Posterior cingulate gyrus (tissue), 11 donors: ENCODE measurements around the gene TRPM8.
"Not testable (repeated sequence)": the region's sequence is repeated elsewhere in the genome, so short reads cannot be mapped to it uniquely, and the experiment has no call there.

Experiments
- DNase-seq, 10 donors: peaks; one replicate each; pipeline versions ENCODE4 v3.0.0 to v3.0.0-alpha.2; 2020 to 2021; ENCODE audit warnings: mixed read lengths in 3 of 10
- intact Hi-C: fragments of 100-400 bp; cut with DNase I; formaldehyde crosslinking; loops from one replicate; pipeline ENCODE4 v1.15.1; 2023

Gene TRPM8

DNA sequence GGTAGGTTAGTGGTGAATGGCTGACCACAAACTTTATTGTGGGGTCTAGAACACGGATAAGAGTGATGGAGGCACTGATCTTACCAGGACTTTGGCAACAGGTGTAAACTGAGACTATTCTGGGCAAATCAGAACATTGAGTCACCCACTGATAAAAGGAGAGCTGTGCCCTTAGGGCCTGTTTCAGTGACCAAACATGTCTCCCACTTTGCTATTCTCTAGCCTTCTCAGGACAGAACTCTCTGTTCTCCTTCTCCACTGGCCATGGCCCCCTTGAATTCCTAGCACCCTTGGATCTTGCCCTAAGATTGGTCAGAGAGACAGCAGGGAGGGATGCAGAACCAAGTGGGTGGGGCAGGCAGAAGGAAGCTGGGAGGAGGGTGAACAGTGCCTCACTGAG is 18.3 kb downstream of the TRPM8 start:
- intact Hi-C loops = no loop called here
- no peak for DNase-seq

DNA sequence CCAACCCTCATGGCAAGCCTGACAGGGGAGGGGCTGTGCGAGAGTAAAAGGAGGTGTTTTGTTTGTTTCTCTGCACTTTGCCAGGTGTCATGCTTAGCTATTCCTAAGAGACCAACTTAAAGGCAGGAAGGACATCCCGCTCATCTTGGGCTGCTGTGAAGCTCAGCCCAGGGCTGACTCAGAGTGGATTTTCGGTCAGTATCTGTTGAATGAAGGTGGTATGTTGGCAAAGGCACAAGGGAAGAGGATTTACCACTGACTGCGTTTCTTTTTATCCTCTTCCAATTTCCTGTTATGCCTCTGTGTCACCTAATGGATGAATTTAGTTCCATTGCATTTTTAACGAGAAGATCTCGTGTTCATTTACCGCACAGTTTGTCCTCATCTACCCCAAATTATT is 18.9 kb downstream of the TRPM8 start:
- intact Hi-C loops = no loop called here
- DNase-seq = no peak

DNA sequence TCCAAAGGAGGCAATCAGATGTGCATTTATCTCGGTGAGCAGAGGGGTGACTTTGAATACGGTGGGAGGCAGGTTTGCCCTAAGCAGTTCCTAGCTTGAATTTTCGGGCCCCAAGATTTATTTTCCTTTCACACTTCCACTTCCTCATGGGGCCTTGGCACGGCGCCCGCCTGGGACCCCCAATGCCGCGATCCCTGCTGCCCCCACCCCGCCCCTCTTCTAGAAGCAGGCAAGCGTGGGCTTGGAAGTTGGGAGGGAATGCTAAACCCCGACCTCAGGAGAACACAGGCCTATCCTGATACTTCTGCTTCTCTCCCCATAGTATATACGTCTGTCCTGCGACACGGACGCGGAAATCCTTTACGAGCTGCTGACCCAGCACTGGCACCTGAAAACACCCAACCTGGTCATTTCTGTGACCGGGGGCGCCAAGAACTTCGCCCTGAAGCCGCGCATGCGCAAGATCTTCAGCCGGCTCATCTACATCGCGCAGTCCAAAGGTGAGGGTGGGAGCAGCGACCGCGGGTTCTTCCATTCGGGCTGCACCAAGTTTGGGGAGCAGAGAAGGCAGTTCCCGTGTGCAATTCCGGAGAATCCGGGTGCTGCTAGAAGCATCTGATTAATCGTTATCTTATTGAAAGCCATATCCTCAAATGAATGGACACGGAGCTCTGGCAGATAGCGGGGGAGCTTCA is 21.6 kb downstream of the TRPM8 start:
- intact Hi-C loops = no loop called here
- peak in 2 of 10 donors; percentile 6 to 83 for DNase-seq

DNA sequence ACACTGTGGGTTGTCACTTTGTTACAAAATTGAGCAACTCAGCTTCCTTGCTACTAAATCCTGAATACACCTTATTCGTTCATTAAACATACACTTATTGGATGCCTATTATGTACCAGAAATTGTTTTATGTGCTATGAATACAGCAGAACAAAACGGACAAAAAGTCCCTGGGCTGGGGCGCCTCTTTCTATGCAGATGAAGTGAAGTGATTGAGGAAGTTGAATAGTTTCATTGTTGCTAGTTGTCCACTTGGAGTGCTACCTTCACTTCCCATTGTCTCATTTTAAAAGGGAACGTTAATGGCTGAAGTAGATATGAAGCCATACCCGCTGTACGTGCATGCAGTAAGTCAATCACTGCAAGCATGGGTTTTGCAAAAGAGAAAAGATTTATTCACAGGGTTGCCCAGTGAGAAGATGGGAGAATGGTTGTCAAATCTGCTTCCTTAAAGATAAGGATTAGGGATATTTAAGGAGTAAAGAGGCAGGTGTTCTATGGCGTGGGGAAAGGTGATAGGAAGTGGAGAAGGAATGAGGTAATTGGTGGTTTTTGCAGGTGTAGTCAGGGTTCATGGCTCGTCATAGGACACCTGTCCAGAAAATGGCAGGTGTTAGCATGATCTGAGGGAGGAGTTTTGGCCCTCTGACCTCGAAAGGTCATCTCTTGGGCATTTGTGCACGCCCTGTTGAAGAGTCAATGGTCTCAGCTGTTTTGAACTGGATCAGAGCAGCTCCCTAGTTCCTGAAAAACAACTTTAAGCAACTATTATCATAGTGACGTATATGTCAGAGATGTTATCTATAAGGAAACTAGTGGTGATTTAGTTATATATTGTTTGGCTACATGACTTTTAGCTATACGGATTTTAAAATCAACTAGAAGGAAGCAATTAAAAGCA is 23.5 kb downstream of the TRPM8 start:
- DNase-seq = no peak
- intact Hi-C loops = no loop called here

DNA sequence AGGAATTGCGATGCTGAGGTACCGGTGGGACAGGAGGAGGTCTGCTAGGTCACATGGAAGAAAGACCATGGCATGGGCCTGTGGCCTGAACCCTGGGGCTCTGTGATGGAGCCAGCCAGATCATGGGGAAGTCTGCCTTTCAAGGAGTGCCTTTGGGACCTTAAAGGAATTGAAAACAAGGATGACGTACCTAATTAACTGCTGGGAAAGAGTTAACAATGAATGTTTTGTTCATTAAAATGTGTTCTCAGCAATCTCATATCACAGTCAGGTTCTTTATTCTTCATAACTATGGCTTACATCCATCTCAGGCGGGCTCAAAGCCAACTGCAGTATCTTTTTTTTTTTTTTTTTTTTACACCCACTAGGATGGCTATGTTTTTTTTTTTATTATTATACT is 25.6 kb downstream of the TRPM8 start:
- DNase-seq = no peak
- intact Hi-C loops = no loop called here

DNA sequence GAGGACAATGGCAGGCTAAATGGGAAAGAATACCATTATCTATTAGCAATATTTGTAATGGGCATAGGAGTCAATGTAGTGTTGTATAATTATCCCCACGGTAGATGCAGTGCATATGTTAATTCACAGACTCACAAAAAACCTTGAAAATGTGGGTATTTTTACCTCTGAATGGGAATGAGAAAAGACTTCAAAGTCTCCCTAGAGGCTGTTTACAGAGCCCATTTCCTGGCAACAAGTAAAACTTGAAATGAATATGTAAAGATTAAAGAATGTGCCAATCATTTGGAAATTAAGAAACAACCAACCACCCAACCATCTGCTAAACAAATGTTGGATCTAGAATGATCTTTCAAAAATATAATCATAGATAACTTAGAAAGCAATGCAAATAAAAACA is 27.1 kb downstream of the TRPM8 start:
- intact Hi-C loops = no loop called here

DNA sequence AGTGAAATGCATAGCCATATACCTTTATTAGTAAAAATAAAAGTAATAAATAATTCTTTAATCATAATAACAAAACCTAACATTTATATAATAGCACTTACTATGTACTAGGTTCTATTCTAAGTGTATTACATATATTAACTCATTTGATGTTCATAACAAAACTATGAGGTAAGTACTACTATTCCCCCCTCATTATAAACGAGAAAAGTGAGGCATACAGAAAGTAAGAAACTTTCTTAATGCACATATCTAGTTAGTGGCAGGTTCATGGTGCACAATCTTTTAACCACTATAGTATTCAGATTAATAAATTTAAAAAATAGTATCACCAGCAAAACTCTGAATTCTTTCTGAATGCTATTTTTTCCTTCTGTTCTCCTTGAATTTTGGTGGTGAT is 27.5 kb downstream of the TRPM8 start:
- intact Hi-C loops = no loop called here
- no peak for DNase-seq

More for the DNA sequence above, 27.1 kb downstream of the TRPM8 start:
- no peak for DNase-seq

DNA sequence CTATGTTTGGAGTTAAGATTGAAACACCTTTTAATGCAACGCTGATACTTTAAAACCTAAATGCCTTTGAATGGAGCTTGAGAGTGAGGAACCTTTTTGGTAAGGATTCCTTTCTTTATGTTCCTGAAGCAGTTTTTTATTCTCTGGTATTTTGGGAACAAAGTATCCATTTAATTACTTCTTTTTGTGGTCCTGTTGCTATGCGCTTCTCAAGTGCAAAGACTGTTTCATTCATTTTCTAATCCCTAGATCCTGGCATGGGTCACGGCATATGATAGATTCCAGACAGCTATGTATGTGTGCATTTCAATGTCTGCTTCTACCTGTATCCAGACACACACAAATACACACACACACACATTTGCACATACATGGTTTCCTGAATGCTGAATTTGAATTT is 28.0 kb downstream of the TRPM8 start:
- DNase-seq = no peak
- intact Hi-C loops = no loop called here

DNA sequence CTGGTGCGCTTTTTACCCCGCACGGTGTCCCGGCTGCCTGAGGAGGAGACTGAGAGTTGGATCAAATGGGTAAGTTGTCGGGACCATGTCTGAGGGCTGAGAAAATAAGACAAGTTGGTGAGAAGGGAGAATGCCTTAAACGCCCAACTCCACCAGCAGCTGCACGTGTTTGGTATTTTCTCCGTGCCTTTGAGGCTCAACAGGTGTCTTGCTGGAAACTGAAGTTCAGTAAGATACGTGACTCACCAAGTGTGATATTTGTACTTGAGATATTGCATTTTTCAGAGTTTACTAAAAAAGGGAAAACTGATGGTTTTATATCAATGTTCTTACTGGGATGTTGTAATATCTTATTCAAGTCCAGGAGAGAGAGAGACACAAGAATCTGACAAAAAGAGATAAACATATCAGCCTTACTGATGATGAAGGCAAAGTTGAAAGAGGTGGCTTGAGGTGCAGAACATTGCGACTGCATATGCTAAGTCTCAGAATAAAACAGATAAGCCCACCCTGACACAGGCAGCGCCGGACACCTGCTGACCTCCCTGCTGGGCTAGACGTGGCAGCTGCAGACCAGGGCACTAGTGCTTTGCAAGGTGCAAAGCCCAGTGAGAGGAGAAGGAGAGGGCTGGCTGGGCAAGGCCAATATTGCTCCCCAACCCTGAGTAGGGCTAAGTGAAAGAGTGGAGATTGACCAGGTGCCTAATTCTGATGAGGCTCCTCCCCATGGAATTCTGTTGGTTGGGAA is 33.1 kb downstream of the TRPM8 start:
- intact Hi-C loops = no loop called here
- no peak for DNase-seq

DNA sequence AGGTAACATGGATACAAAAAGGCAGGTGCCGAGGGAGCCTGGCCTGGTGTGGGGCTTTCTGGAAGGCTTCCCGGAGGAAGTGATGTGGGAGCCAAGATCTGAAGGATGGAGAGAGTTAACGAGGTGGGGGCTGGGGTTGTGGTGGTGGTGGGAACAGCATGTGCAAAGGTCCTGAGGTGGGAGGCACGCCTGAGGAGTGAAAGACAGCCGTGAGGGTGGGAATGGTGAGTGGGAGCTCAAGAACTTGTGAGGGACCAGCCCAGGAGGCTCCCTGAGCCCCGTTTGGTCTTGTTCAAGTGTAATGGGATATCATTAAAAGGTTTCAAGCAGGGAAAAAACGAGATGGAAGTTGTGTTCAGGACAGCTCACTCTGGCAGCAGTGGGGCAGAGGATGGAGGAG is 35.2 kb downstream of the TRPM8 start:
- DNase-seq = no peak
- intact Hi-C loops = no loop called here

DNA sequence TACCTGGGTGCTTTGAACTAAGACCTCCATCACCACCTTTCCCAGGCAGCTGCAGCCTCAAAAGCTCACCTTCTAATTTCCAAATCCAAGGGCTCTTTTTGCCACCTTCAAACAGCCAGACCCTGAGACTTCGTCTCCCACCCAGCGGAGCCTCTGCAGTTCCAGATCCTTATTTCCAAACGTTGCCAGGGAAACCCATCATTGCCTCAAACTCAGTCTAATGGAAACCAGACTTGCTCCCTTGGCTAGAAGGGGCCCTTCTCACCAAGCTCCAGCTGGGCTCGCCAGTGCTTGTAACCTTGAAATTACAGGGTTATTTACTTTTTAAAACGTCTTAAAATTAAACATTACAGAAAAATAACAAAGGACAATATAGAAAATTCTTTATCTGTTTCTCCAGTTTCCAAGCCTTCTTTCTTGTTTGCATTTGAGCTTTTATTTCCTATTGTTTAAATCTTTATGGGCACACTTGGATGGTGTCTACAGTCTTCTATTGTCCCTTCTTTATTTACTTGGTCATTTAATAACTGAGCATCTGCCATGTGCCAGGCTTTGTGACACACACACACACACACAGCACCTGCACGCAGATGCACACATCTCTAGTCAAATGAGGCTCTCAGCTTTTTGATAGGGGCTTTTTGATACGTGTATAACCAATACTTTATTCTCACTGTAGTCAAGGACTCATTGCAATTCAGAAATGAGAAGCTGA is 36.1 kb downstream of the TRPM8 start:
- DNase-seq = no peak
- intact Hi-C loops = no loop called here

DNA sequence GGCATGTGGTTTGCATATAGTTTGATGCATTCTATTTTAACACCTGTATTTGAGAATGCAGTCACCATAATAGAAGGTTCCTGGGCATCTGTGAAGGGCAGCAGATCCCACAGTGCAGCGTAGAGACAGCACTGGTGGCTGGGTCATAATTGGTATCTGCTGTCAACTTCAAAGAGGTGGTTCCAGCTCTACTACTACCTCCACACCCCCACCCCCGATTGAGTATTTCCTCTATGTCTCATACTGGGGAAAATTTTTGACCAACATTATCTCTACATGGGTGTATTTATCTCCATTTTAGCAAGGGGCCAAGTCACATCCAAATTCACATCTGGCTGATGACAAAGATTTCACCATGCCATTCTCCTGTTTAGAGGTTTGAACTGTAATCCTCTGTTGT is 43.0 kb downstream of the TRPM8 start:
- intact Hi-C loops = no loop called here
- no peak for DNase-seq

DNA sequence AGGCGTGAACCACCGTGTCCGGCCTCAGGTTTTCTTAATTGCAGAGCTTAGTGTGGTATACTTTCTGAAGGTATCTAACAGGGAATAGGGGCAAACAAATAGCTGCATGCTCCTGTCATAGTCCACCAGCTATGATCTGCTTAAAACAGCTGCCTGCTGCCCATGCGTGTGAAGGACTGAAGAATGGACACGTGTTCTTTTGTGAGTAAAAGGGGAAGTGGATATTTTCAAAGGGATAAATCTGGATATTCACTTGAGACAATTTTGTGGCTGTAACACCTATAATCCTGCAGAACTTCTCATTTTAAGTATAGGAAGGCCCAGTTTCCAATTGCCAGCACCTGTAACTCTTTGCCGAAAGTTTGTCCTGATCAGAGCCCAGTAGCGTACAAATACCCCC is 44.7 kb downstream of the TRPM8 start:
- intact Hi-C loops = no loop called here
- DNase-seq = no peak

DNA sequence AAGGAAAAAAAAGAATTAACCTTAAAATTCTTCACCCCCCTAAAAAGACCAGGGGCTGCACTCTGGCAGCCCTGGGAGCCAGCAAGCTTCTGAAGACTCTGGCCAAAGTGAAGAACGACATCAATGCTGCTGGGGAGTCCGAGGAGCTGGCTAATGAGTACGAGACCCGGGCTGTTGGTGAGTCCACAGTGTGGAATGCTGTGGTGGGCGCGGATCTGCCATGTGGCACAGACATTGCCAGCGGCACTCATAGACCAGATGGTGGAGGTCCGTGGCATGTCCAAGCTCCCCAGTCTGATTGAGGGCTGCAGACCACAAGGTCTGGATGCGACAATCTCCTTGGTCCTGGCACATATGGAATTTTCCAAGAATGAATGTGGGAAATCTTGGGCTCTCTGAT is 47.4 kb downstream of the TRPM8 start:
- intact Hi-C loops = no loop called here
- DNase-seq = peak in 2 of 10 donors; percentile 32 to 55

DNA sequence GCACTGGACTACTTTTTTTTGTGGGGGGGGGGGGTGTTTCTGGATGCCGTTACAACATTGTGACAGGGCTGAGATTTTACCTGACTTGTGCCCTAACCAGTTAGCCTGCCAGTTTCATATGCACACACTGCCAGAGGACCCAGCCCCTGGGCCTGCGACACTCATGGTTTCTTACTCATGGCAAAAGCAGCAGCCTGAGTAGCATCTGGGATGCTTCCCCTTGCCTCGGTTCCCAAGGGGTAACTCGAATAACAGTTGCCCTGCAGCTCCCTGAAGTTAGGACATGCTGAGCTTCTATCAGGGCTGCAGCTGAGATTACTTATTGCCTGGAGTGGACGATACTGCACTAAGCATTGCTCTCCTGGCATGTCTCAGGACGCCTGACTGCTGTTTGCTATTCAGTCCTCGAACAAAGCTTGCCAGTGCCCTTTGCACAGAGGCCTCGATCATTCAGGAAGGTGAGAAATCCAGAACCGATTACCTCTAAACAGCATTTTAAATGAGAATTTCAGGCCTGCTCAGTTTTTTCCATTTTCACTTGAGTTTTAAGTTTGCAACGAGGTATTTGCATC is 47.9 kb downstream of the TRPM8 start:
- DNase-seq = peak in 1 of 10 donors; percentile 28
- intact Hi-C loops = no loop called here

DNA sequence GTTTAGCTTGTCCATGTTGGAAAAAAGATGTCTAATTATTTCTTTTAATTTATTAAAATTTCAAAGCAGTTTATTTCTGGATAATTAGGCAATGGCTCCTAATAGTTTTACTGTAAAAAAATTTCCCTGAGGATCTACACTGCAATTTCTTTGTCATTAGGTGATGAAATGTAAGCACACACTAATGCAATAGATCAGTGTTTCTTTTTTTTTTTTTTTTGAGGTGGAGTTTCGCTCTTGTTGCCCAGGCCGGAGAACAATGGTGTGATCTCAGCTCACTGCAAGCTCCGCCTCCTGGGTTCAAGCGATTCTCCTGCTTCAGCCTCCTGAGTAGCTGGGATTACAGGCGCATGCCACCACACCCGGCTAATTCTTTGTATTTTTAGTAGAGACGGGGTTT is 48.5 kb downstream of the TRPM8 start:
- intact Hi-C loops, DNase-seq: not testable (repeated sequence)

DNA sequence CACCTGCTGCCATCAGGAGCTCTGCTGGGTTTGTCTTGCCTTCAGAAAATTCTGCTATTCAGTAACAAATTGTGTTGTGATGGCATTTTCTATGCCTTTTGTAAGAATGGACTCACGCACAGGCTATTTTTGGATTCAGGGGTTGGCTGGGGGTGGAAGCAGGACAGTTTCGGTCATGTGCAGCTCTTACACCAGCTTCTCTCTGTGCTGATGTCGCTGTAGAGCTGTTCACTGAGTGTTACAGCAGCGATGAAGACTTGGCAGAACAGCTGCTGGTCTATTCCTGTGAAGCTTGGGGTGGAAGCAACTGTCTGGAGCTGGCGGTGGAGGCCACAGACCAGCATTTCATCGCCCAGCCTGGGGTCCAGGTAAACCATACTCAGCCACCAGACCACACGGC is 49.2 kb downstream of the TRPM8 start:
- peak in 6 of 10 donors; percentile 20 to 89 (median 54) for DNase-seq

DNA sequence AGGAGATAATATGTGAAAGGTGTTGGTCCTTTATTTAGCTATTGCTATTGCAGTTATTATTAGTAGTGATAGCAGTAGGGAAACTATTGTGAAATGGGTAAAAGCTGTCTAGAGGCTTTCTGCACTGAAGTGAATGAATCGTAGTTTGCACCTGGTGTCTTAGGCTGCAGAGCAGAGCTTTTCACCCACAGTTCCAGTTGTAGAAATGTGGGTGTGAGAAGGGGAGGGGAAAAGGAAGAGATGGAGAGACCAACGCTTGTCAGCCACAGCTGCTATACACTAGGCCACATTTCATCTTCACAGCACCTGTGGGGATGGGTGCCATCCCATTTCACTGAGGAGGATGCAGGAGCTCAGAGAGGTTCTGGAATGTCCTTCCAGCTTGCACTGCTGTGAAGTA is 50.0 kb downstream of the TRPM8 start:
- intact Hi-C loops = no loop called here

More for the DNA sequence above, 49.2 kb downstream of the TRPM8 start:
- intact Hi-C loops = no loop called here

DNA sequence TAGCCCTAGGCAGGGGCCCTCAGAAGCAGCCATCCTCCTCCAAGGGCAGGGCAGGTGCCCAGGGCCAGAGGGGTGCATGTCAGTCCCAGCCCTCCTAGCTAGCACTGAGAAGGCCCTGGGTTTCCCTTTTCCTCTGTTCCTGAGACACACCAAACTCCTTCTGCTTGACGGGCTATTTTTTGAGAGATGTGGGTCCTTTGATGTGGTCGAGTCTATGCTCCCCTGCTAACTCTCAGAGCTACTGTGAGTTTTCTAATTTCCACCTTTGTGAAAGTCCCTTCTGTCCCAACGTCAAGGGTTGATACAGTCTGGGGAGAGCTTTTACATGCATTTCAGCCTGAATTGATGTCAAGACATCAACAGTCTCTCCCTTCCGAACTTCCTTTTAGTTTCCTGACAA is 51.4 kb downstream of the TRPM8 start:
- DNase-seq = no peak
- intact Hi-C loops = no loop called here

More for the DNA sequence above, 50.0 kb downstream of the TRPM8 start:
- DNase-seq = peak in 1 of 10 donors; percentile 46

DNA sequence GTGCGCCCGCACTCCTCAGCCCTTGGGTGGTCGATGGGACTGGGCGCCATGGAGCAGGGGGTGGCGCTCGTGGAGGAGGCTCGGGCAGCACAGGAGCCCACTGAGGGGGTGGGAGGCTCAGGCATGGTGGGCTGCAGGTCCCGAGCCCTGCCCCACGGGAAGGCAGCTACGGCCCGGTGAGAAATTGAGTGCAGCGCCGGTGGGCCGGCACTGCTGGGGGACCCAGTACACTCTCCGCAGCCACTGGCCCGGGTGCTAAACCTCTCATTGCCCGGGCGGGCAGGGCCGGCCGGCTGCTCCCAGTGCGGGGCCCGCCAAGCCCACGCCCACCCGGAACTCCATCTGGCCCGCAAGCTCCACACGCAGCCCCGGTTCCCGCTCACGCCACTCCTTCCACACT is 55.3 kb downstream of the TRPM8 start:
- DNase-seq = peak in 1 of 10 donors; percentile 79
- intact Hi-C loops = loop anchor here (10.0 kb wide), 1 partner anchor 162 kb away; no protein-coding TSS in a partner anchor
